Panc1 (cell line): ENCODE data around the gene LACRT.

Experiments used
- CTCF ChIP-seq: fragments of 450-650 bp; IDR thresholded peaks from 2 replicates; pipeline ENCODE4 v1.5.1; 2017; ENCODE audit warnings: mild to moderate bottlenecking
- POLR2AphosphoS5 ChIP-seq: IDR thresholded peaks from 2 replicates; pipeline ENCODE4 v1.6.1; 2012; ENCODE audit warnings: mild to moderate bottlenecking, low read depth, low read length, moderate library complexity
- REST ChIP-seq, 2 experiments: IDR thresholded peaks; 2 replicates each; pipeline ENCODE4 v1.6.1; 2011 to 2012; ENCODE audit warnings: low read depth in 2 of 2, control low read depth in 1 of 2, low read length in 1 of 2, mild to moderate bottlenecking in 1 of 2, moderate library complexity in 1 of 2; ENCODE audit not compliant: insufficient read depth in 1 of 2
- TCF7L2 ChIP-seq: IDR thresholded peaks from 2 replicates; pipeline ENCODE4 v1.6.1; 2011; ENCODE audit warnings: mild to moderate bottlenecking, low read depth, low read length, inconsistent platforms

GRCh38 chr12:54601841-54602240 is 32.9 kb downstream of the LACRT start:
- no peak for TF ChIP-seq CTCF
- TF ChIP-seq POLR2AphosphoS5 = no peak
- no peak for TF ChIP-seq TCF7L2
- TF ChIP-seq REST (IDR thresholded peaks at IDR 0.05; ENCODE audit: insufficient read depth in 1 of 2, low read depth in 2 of 2, low read length in 1 of 2) = no peak
